Measurements from ENCODE around the gene SLC1A4. TPM values are rescaled to one million over a fixed set of nuclear protein-coding genes. Genes with fewer than 3 reads are reported as not detected.

Gene SLC1A4
- total RNA-seq: 10 to 100 TPM in 4 of 6 experiments, 1 to 10 TPM in 2; 7.2 to 21.7 (median 12.4) TPM
- long read RNA-seq: 0 reads

GRCh38 chr2:64989126-64989981, at the start of gene SLC1A4:
TSS of gene SLC1A4 (plus strand) at chr2:64989399. CDS start at chr2:64989644, 245 bp downstream.
- H3K4me3 ChIP-seq: peak within 1 kb of the TSS; percentile 75 to 81 (median 78)
- no peaks in the 10 kb centered on the region for H3K36me3 ChIP-seq
- WGBS (ENCODE audit: insufficient coverage, low coverage, low lambda C conversion rate, missing lambda C conversion rate): 0% methylated on average over 13 of the region's 109 CpGs
- ATAC-seq: peak; percentile 80 to 96 (median 90)
- H3K9me3 ChIP-seq: no peaks in the 10 kb centered on the region
- peak; percentile 96 to 98 (median 98) for DNase-seq
- TF ChIP-seq CTCF (IDR thresholded peaks at IDR 0.05) (no peak), POLR2A (IDR thresholded peaks at IDR 0.05) (peak; percentile 73)
- intact Hi-C loops (cut with DNase I): no loop called here
- peaks cover 0 to 26% (median 9%) of the 10 kb centered on the region in 4 donors for H3K4me1 ChIP-seq
- no peaks in the 10 kb centered on the region for H3K27me3 ChIP-seq
- H3K27ac ChIP-seq: peak within 1 kb of the TSS; percentile 93 to 95 (median 93)

- ATAC-seq: no peak
- intact Hi-C loops (cut with DNase I): no loop called here
- TF ChIP-seq CTCF (IDR thresholded peaks at IDR 0.05) (no peak), POLR2A (IDR thresholded peaks at IDR 0.05) (no peak)
- no peak overlapping the region for H3K4me3 ChIP-seq
- WGBS (ENCODE audit: insufficient coverage, low coverage, low lambda C conversion rate, missing lambda C conversion rate): 100% methylated on average over 3 of the region's 3 CpGs
- no peaks in the 10 kb centered on the region for H3K36me3 ChIP-seq
- H3K27me3 ChIP-seq: no peaks in the 10 kb centered on the region
- no peak overlapping the region for H3K27ac ChIP-seq
- no peaks in the 10 kb centered on the region for H3K9me3 ChIP-seq
- no peak for DNase-seq
- peaks cover 0 to 20% (median 5%) of the 10 kb centered on the region in 4 donors for H3K4me1 ChIP-seq
Observed at GRCh38 chr2:64941143-64941542, 48.1 kb upstream of the SLC1A4 start.

GRCh38 chr2:64941801-64942200, 47.4 kb upstream of the SLC1A4 start:
- Histone ChIP-seq H3K27me3 (no peaks in the 10 kb centered on the region), H3K4me1 (peaks cover 0 to 20% (median 5%) of the 10 kb centered on the region in 4 donors), H3K4me3 (no peak overlapping the region), H3K27ac (no peak overlapping the region), H3K36me3 (no peaks in the 10 kb centered on the region), H3K9me3 (no peaks in the 10 kb centered on the region)
- no peak for ATAC-seq
- intact Hi-C loops (cut with DNase I): no loop called here
- no peak for DNase-seq
- TF ChIP-seq CTCF (IDR thresholded peaks at IDR 0.05) (no peak), POLR2A (IDR thresholded peaks at IDR 0.05) (no peak)
- WGBS (ENCODE audit: insufficient coverage, low coverage, low lambda C conversion rate, missing lambda C conversion rate): 59% methylated on average over 5 of the region's 5 CpGs

- ATAC-seq (no peak), DNase-seq (no peak)
- intact Hi-C loops (cut with DNase I): no loop called here
- Histone ChIP-seq H3K4me3 (no peak overlapping the region), H3K27ac (no peak overlapping the region), H3K9me3 (no peaks in the 10 kb centered on the region), H3K4me1 (peaks cover 0 to 11% (median 5%) of the 10 kb centered on the region in 4 donors), H3K27me3 (no peaks in the 10 kb centered on the region), H3K36me3 (no peaks in the 10 kb centered on the region)
- 100% methylated on average over 1 of the region's 5 CpGs for WGBS (ENCODE audit: insufficient coverage, low coverage, low lambda C conversion rate, missing lambda C conversion rate)
- TF ChIP-seq POLR2A (IDR thresholded peaks at IDR 0.05): no peak
- no peak for TF ChIP-seq CTCF (IDR thresholded peaks at IDR 0.05)
Observed at GRCh38 chr2:64942693-64943092, 46.5 kb upstream of the SLC1A4 start.
